SU-DHL-6 (cell line): Measurements from ENCODE around the gene TMEM214.

Experiments
- H2AFZ ChIP-seq: fragments of 200-600 bp; sonication (generic); 2 replicates; pipeline ENCODE4 v1.6.1; 2014; ENCODE audit warnings: low read depth, mild to moderate bottlenecking, moderate library complexity, mixed read lengths, antibody characterized with exemption, low read length; ENCODE audit not compliant: severe bottlenecking
- H3F3A ChIP-seq: fragments of 200-600 bp; shearing (Covaris generic); 2 replicates; pipeline ENCODE4 v1.6.0; 2016; ENCODE audit warnings: antibody characterized with exemption, mild to moderate bottlenecking; ENCODE audit not compliant: insufficient read depth
- H3K27ac ChIP-seq: fragments of 200-600 bp; sonication (generic); 2 replicates; pipeline ENCODE4 v1.5.1; 2016; ENCODE audit warnings: low read depth, mild to moderate bottlenecking, low read length, moderate library complexity, mixed read lengths
- H3K27me3 ChIP-seq: fragments of 200-600 bp; sonication (generic), shearing (Covaris generic); 2 replicates; pipeline ENCODE4 v1.6.0; 2014; ENCODE audit warnings: mild to moderate bottlenecking, low read length
- H3K36me3 ChIP-seq: fragments of 200-600 bp; sonication (generic); 2 replicates; pipeline ENCODE4 v1.6.1; 2014; ENCODE audit warnings: mild to moderate bottlenecking, low read length, mixed read lengths
- H3K4me2 ChIP-seq: fragments of 300-600, 200-600 bp; shearing (Covaris generic), sonication (generic); 2 replicates; pipeline ENCODE4 v1.6.0; 2014; ENCODE audit warnings: low read length, low read depth, mild to moderate bottlenecking; ENCODE audit not compliant: poor library complexity, severe bottlenecking
- H3K4me3 ChIP-seq: fragments of 200-600 bp; sonication (generic); 2 replicates; pipeline ENCODE4 v1.5.1; 2014; ENCODE audit warnings: antibody characterized with exemption, low read length, mild to moderate bottlenecking, mixed read lengths; ENCODE audit not compliant: insufficient read depth, poor library complexity, severe bottlenecking
- H3K79me2 ChIP-seq: fragments of 200-600 bp; sonication (generic); 2 replicates; pipeline ENCODE4 v1.6.1; 2014; ENCODE audit warnings: mild to moderate bottlenecking, low read length, moderate library complexity; ENCODE audit not compliant: insufficient read depth
- H3K9ac ChIP-seq: fragments of 200-600 bp; sonication (generic); 2 replicates; pipeline ENCODE4 v1.7.0; 2014; ENCODE audit warnings: mild to moderate bottlenecking, low read length
- H3K9me2 ChIP-seq: fragments of 200-600 bp; sonication (generic); replicated peaks from 2 replicates; pipeline ENCODE4 v1.6.1; 2014; ENCODE audit warnings: low read length; ENCODE audit not compliant: insufficient read depth
- H3K9me3 ChIP-seq: fragments of 200-600 bp; sonication (generic); 2 replicates; pipeline ENCODE4 v1.6.1; 2014; ENCODE audit warnings: low read length, mixed read lengths; ENCODE audit not compliant: insufficient read depth
- H4K20me1 ChIP-seq: fragments of 200-600 bp; sonication (generic); 2 replicates; pipeline ENCODE4 v1.6.1; 2014; ENCODE audit warnings: low read depth, mild to moderate bottlenecking, antibody characterized with exemption, low read length, moderate library complexity, mixed read lengths
- EZH2phosphoT487 ChIP-seq: fragments of 200-600 bp; sonication (generic), shearing (Covaris generic); conservative IDR thresholded peaks from 2 replicates; pipeline ENCODE4 v1.6.1; 2018; ENCODE audit warnings: mild to moderate bottlenecking, antibody characterized with exemption, low read length, moderate library complexity, mixed read lengths
- TF ChIP-seq, protein P1 (sequence below): fragments of 200-600 bp; sonication (generic); IDR thresholded peaks from one replicate; pipeline ENCODE4 v1.5.1; 2017; ENCODE audit warnings: antibody characterized with exemption, mild to moderate bottlenecking, low read length, moderate library complexity; ENCODE audit not compliant: insufficient read depth, poor library complexity, severe bottlenecking

The TMEM214 gene

GRCh38 chr2:26986576-26986975 lies 46.2 kb upstream of the TMEM214 start:
- H4K20me1 ChIP-seq, result no peaks in the 10 kb centered on the region
- TF ChIP-seq EZH2phosphoT487, result no peak
- TF ChIP-seq, protein P1, sequence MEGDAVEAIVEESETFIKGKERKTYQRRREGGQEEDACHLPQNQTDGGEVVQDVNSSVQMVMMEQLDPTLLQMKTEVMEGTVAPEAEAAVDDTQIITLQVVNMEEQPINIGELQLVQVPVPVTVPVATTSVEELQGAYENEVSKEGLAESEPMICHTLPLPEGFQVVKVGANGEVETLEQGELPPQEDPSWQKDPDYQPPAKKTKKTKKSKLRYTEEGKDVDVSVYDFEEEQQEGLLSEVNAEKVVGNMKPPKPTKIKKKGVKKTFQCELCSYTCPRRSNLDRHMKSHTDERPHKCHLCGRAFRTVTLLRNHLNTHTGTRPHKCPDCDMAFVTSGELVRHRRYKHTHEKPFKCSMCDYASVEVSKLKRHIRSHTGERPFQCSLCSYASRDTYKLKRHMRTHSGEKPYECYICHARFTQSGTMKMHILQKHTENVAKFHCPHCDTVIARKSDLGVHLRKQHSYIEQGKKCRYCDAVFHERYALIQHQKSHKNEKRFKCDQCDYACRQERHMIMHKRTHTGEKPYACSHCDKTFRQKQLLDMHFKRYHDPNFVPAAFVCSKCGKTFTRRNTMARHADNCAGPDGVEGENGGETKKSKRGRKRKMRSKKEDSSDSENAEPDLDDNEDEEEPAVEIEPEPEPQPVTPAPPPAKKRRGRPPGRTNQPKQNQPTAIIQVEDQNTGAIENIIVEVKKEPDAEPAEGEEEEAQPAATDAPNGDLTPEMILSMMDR, result no peak
- H3K27me3 ChIP-seq, result no peaks in the 10 kb centered on the region
- no peak overlapping the region for H3K4me3 ChIP-seq
- H3K36me3 ChIP-seq, result no peaks in the 10 kb centered on the region
- H3K9me2 ChIP-seq, result no peaks in the 10 kb centered on the region
- H3K27ac ChIP-seq, result no peak overlapping the region
- H2AFZ ChIP-seq, result no peak overlapping the region
- H3F3A ChIP-seq, result no peaks in the 10 kb centered on the region
- H3K9ac ChIP-seq, result no peak overlapping the region
- no peaks in the 10 kb centered on the region for H3K79me2 ChIP-seq
- no peaks in the 10 kb centered on the region for H3K9me3 ChIP-seq
- no peak overlapping the region for H3K4me2 ChIP-seq

- Histone ChIP-seq H3K36me3 (no peaks in the 10 kb centered on the region), H3K9me2 (no peaks in the 10 kb centered on the region), H3K4me3 (no peak overlapping the region), H3K27ac (no peak overlapping the region), H3K79me2 (no peaks in the 10 kb centered on the region), H3K4me2 (no peak overlapping the region), H3K27me3 (no peaks in the 10 kb centered on the region), H3K9ac (no peak overlapping the region), H3F3A (no peaks in the 10 kb centered on the region), H4K20me1 (no peaks in the 10 kb centered on the region), H2AFZ (no peak overlapping the region), H3K9me3 (no peaks in the 10 kb centered on the region)
- TF ChIP-seq, protein P1, result no peak
- TF ChIP-seq EZH2phosphoT487, result no peak
Measured at GRCh38 chr2:26988058-26988860, 44.5 kb upstream of the TMEM214 start.

DNA sequence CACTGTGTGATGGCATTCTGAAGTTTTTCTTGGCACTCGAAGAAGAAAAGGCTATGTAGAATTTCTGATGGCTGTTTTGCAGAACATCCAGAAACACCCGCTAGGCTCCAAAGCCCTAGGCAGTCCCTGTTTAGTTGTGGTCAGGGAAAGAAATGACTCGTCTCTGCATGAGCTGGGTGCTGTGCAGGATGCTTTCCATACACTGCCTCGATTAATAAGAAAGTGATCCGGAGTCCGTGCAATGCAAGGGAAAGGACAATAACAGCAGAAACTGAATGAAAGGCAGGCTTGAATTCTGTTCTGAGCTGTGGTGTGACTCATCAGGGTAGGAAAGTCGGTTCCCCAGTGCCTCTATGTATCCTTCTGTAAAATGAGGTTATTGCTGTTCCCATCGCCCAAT lies 43.6 kb upstream of the TMEM214 start:
- Histone ChIP-seq H3K79me2 (no peaks in the 10 kb centered on the region), H3F3A (no peaks in the 10 kb centered on the region), H2AFZ (no peak overlapping the region), H3K9me2 (no peaks in the 10 kb centered on the region), H3K4me2 (no peak overlapping the region), H3K4me3 (no peak overlapping the region), H3K27me3 (no peaks in the 10 kb centered on the region), H3K36me3 (no peaks in the 10 kb centered on the region), H3K9me3 (no peaks in the 10 kb centered on the region), H4K20me1 (no peaks in the 10 kb centered on the region), H3K27ac (no peak overlapping the region), H3K9ac (no peak overlapping the region)
- TF ChIP-seq, protein P1, result no peak
- no peak for TF ChIP-seq EZH2phosphoT487
